ENCODE data around the gene ALOX15.

DNA sequence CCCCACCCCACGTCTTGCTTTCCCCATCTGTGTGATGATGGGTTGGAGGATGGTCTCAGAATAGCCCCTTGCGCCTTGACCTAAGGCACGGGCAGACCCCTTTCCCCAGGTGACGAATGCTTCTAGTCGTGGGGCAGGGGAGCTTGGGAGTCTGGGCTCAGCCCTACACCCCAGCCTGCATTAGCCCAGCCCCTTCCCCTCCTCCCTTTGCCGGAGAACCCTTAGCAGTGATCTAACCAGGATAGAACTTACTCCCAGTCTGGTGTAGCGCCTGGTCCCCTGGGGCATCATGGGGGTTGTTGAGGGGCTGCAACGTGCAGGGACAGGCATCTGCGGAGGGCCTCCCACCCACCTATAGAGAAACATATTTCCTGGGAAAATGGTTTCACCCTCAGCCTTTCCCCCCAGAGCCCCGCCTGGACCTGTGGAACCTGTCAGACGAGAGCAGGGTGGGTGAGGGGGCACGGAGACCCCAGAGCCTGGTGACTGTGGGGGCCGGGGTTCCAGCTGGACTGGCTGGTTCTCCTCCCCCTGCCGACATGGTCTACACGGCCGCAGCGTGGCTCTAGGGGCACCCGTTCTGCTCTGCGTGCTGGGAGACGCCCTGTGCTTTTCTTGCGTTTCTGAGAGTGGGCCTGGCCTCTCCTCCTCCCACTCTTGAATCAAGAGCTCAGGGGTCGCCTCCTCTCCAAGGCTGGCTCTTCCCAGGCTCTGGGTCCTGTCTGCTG is 52.4 kb downstream of the ALOX15 start:
- TF ChIP-seq, protein P1, sequence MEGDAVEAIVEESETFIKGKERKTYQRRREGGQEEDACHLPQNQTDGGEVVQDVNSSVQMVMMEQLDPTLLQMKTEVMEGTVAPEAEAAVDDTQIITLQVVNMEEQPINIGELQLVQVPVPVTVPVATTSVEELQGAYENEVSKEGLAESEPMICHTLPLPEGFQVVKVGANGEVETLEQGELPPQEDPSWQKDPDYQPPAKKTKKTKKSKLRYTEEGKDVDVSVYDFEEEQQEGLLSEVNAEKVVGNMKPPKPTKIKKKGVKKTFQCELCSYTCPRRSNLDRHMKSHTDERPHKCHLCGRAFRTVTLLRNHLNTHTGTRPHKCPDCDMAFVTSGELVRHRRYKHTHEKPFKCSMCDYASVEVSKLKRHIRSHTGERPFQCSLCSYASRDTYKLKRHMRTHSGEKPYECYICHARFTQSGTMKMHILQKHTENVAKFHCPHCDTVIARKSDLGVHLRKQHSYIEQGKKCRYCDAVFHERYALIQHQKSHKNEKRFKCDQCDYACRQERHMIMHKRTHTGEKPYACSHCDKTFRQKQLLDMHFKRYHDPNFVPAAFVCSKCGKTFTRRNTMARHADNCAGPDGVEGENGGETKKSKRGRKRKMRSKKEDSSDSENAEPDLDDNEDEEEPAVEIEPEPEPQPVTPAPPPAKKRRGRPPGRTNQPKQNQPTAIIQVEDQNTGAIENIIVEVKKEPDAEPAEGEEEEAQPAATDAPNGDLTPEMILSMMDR (IDR thresholded peaks at IDR 0.05; ENCODE audit: poor library complexity, severe bottlenecking) = no peak
- TF ChIP-seq EZH2 (IDR thresholded peaks at IDR 0.05; ENCODE audit: borderline replicate concordance, insufficient read depth, low read length, poor library complexity, severe bottlenecking) (no peak), POLR2AphosphoS5 (IDR thresholded peaks at IDR 0.05) (no peak)
- TF ChIP-seq, protein P2, sequence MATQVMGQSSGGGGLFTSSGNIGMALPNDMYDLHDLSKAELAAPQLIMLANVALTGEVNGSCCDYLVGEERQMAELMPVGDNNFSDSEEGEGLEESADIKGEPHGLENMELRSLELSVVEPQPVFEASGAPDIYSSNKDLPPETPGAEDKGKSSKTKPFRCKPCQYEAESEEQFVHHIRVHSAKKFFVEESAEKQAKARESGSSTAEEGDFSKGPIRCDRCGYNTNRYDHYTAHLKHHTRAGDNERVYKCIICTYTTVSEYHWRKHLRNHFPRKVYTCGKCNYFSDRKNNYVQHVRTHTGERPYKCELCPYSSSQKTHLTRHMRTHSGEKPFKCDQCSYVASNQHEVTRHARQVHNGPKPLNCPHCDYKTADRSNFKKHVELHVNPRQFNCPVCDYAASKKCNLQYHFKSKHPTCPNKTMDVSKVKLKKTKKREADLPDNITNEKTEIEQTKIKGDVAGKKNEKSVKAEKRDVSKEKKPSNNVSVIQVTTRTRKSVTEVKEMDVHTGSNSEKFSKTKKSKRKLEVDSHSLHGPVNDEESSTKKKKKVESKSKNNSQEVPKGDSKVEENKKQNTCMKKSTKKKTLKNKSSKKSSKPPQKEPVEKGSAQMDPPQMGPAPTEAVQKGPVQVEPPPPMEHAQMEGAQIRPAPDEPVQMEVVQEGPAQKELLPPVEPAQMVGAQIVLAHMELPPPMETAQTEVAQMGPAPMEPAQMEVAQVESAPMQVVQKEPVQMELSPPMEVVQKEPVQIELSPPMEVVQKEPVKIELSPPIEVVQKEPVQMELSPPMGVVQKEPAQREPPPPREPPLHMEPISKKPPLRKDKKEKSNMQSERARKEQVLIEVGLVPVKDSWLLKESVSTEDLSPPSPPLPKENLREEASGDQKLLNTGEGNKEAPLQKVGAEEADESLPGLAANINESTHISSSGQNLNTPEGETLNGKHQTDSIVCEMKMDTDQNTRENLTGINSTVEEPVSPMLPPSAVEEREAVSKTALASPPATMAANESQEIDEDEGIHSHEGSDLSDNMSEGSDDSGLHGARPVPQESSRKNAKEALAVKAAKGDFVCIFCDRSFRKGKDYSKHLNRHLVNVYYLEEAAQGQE (IDR thresholded peaks at IDR 0.05; ENCODE audit: borderline replicate concordance) = no peak

Data from neural cell (in vitro differentiated cells).